ENCODE results near the gene APLF. TPM values are rescaled to one million over a fixed set of nuclear protein-coding genes. Genes with fewer than 3 reads are reported as not detected.

The APLF gene
- total RNA-seq, 1 donor from 2014 or later: 6.4 TPM

DNA sequence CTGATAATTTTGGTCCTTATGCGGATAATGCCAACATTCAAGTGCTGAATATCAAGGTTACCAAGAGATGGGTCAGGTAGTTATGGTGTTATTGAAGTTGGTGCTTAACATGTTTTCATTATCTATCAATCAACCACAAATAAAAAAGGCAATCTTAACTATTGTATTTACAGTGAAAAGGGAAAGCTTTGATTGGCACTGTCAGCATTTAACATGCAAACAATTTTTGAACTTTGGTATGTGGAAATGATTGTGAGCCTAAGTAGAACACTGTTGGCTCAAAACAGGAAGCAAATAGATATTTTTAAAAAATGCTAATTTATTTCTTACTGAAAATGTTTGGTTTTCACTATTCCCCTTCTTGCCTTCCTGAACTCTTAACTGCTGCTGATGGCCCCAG, 21.9 kb downstream of the APLF start:
- DNase-seq: no peak
- intact Hi-C loops (cut with micrococcal nuclease): no loop called here
- CTCF ChIA-PET: interaction anchor here (1.9 to 5.6 kb wide), 4 partner anchors 21 to 437 kb away, joined by 5 to 114 read pairs (median 34); partner anchors contain the start of genes APLF and FBXO48
- TF ChIP-seq, protein P1, sequence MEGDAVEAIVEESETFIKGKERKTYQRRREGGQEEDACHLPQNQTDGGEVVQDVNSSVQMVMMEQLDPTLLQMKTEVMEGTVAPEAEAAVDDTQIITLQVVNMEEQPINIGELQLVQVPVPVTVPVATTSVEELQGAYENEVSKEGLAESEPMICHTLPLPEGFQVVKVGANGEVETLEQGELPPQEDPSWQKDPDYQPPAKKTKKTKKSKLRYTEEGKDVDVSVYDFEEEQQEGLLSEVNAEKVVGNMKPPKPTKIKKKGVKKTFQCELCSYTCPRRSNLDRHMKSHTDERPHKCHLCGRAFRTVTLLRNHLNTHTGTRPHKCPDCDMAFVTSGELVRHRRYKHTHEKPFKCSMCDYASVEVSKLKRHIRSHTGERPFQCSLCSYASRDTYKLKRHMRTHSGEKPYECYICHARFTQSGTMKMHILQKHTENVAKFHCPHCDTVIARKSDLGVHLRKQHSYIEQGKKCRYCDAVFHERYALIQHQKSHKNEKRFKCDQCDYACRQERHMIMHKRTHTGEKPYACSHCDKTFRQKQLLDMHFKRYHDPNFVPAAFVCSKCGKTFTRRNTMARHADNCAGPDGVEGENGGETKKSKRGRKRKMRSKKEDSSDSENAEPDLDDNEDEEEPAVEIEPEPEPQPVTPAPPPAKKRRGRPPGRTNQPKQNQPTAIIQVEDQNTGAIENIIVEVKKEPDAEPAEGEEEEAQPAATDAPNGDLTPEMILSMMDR (IDR thresholded peaks at IDR 0.05): no peak
- peaks cover 5% of the 10 kb centered on the region for H3K4me1 Mint-ChIP-seq
- ATAC-seq (ENCODE audit: low read depth): no peak
- POLR2A ChIA-PET: no interaction called here
- peaks cover 1% of the 10 kb centered on the region for H3K36me3 Mint-ChIP-seq (ENCODE audit: low read depth)
- no peak overlapping the region for H3K4me3 Mint-ChIP-seq
- no peak overlapping the region for H3K27ac Mint-ChIP-seq
- no peaks in the 10 kb centered on the region for H3K27me3 Mint-ChIP-seq
- H3K9me3 Mint-ChIP-seq: peaks cover 1% of the 10 kb centered on the region

DNA sequence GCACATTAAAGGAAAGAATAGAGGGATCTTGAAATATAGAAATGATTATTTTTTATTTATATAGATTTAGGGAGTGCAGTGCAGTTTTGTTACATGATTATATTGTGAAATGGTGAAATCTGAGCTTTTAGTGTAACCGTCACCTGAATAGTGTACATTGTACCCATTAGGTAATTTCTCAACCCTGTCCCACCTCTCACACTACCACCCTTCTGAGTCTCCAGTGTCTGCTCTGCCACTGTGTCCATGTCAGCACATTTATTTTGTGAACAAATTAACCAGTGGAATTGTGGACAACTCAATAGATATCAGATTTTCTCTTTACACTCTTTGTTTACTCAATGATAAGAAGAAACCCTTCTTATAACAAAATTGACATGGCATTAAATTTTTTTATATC, 24.2 kb downstream of the APLF start:
- ChIA-PET POLR2A (no interaction called here), CTCF (no interaction called here)
- Mint-ChIP-seq H3K36me3 (ENCODE audit: low read depth) (peaks cover 5% of the 10 kb centered on the region), H3K4me3 (no peak overlapping the region), H3K27ac (no peak overlapping the region), H3K9me3 (peaks cover 9% of the 10 kb centered on the region), H3K4me1 (peaks cover 5% of the 10 kb centered on the region), H3K27me3 (no peaks in the 10 kb centered on the region)
- ATAC-seq (ENCODE audit: low read depth) (no peak), DNase-seq (no peak)
- TF ChIP-seq, protein P1 (IDR thresholded peaks at IDR 0.05): no peak
- intact Hi-C loops (cut with micrococcal nuclease): no loop called here

DNA sequence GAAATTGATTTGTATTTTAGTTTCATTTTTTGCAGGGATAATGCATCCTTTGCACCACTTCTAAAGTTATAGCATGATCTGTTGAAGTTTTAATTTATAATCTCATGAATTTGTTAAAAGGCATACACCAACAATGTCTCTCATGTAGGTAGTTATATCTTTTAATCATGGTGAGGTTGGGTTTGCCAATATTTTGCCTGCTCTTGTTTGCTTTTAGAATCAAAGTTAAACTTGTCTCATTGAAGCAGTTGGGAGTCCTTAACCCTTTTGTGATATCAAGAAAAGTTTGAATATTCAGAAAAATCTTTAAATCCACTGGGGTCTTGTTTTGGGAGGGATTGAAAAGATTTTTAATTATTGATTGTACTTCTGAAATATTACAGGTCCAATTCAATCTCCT, 31.7 kb downstream of the APLF start:
- H3K27ac Mint-ChIP-seq: no peak overlapping the region
- no peaks in the 10 kb centered on the region for H3K4me1 Mint-ChIP-seq
- ChIA-PET POLR2A (no interaction called here), CTCF (interaction anchor here (1.0 to 1.5 kb wide), 2 partner anchors 12 to 210 kb away, joined by 3 to 5 read pairs; no protein-coding TSS in a partner anchor)
- H3K36me3 Mint-ChIP-seq (ENCODE audit: low read depth): peaks cover 3% of the 10 kb centered on the region
- peaks cover 12% of the 10 kb centered on the region for H3K9me3 Mint-ChIP-seq
- DNase-seq (no peak), ATAC-seq (ENCODE audit: low read depth) (no peak)
- H3K27me3 Mint-ChIP-seq: no peaks in the 10 kb centered on the region
- TF ChIP-seq, protein P1 (IDR thresholded peaks at IDR 0.05): no peak
- intact Hi-C loops (cut with micrococcal nuclease): no loop called here
- no peak overlapping the region for H3K4me3 Mint-ChIP-seq

DNA sequence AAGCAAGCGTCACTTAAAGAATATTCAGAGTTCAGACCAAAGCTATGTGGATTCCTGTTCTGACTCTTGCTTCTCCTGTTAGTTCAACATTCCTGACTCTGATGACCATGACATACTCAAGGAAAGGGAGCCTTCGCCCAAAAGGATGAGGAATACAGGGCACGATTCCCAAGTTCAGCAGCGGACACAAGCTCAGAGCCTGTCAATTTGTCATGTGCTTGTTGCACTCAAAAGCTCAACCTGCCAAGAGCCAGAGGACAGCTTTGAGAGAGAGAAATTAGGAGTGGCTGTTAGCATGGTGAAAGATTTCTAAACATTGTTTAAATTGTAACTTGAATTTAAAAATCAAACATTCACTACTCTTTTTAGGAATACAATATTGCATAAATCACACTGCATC, 33.3 kb downstream of the APLF start:
- Mint-ChIP-seq H3K27me3 (no peaks in the 10 kb centered on the region), H3K27ac (no peak overlapping the region), H3K9me3 (peaks cover 6% of the 10 kb centered on the region), H3K4me1 (no peaks in the 10 kb centered on the region), H3K4me3 (no peak overlapping the region), H3K36me3 (ENCODE audit: low read depth) (no peaks in the 10 kb centered on the region)
- POLR2A ChIA-PET: no interaction called here
- ATAC-seq (ENCODE audit: low read depth) (no peak), DNase-seq (no peak)
- TF ChIP-seq, protein P1 (IDR thresholded peaks at IDR 0.05): no peak
- CTCF ChIA-PET: no interaction called here
- intact Hi-C loops (cut with micrococcal nuclease): no loop called here

DNA sequence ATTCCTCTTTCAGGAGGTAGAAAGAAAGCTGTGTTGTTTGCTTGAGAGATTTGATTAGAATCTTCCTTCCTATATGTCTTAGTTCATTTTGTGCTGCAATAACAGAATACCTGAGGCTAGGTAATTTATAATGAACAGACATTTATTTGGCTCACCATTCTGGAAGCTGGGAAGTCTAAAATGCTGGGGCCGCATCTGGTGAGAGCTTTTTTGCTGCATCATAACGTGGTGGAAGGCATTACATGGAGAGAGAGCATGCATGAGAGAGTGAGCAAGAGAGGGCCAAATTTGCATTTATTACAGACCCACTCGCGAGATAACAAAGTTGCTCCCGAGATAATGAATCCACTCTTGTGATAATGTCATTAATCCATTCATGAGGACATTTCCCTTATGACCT, 34.4 kb downstream of the APLF start:
- Mint-ChIP-seq H3K4me1 (no peaks in the 10 kb centered on the region), H3K36me3 (ENCODE audit: low read depth) (no peaks in the 10 kb centered on the region), H3K27me3 (no peaks in the 10 kb centered on the region), H3K27ac (no peak overlapping the region), H3K9me3 (peaks cover 1% of the 10 kb centered on the region), H3K4me3 (no peak overlapping the region)
- no peak for ATAC-seq (ENCODE audit: low read depth)
- TF ChIP-seq, protein P1 (IDR thresholded peaks at IDR 0.05): no peak
- POLR2A ChIA-PET: no interaction called here
- intact Hi-C loops (cut with micrococcal nuclease): no loop called here
- no peak for DNase-seq
- CTCF ChIA-PET: no interaction called here
